Stimulated activated CD8-positive, alpha-beta memory T cell treated with anti-CD3 and anti-CD28 coated beads, Interleukin-4, amount 100 ng/mL, for 1 hour (primary cell): Measurements from ENCODE around the gene ZNF598.
"Not testable (repeated sequence)": the region's sequence is repeated elsewhere in the genome, so short reads cannot be mapped to it uniquely, and the experiment has no call there.

Source experiments
- DNase-seq, 2 donors: peaks; one replicate each; pipeline ENCODE4 v3.0.0-alpha.2; 2020; ENCODE audit warnings: low read depth in 2 of 2, low spot score in 1 of 2

ZNF598 gene

GRCh38 chr16:1977875-1978268 is 31.7 kb downstream of the ZNF598 start:
- DNase-seq, result no peak

GRCh38 chr16:1976951-1977874 is 32.4 kb downstream of the ZNF598 start:
- DNase-seq, result no peak

GRCh38 chr16:1976216-1976520 is 33.5 kb downstream of the ZNF598 start:
- no peak for DNase-seq

GRCh38 chr16:1975432-1976215 is 34.0 kb downstream of the ZNF598 start:
- no peak for DNase-seq

- no peak for DNase-seq
Measured at GRCh38 chr16:1974157-1975070, 35.2 kb downstream of the ZNF598 start.

- DNase-seq, result no peak
Measured at GRCh38 chr16:1973461-1974156, 36.0 kb downstream of the ZNF598 start.

GRCh38 chr16:1972490-1972877 is 37.1 kb downstream of the ZNF598 start:
- DNase-seq, result no peak

GRCh38 chr16:1971796-1972489 is 37.7 kb downstream of the ZNF598 start, which contains the start of gene TBL3:
TBL3 (plus strand) TSS chr16:1972053; CDS start chr16:1972165, 112 bp downstream.
- DNase-seq, result peak; percentile 92 to 93

- DNase-seq, result no peak
Measured at GRCh38 chr16:1968146-1968953, 41.3 kb downstream of the ZNF598 start.

- DNase-seq, result no peak
Measured at GRCh38 chr16:1966460-1966859, 43.2 kb downstream of the ZNF598 start, which contains the start of gene RNF151. RNF151 (plus strand) TSS chr16:1966856; CDS start chr16:1966882, 26 bp downstream.

- DNase-seq, result no peak
Measured at GRCh38 chr16:1965396-1966001, 44.1 kb downstream of the ZNF598 start.

- peak; percentile 92 to 95 for DNase-seq
Measured at GRCh38 chr16:1964506-1965395, 44.9 kb downstream of the ZNF598 start, which contains the start of gene RPS2. RPS2 (minus strand) TSS chr16:1964826; CDS start chr16:1964625, 201 bp downstream.

- DNase-seq, result peak in 1 of 2 donors; percentile 16
Measured at GRCh38 chr16:1963806-1964505, 45.7 kb downstream of the ZNF598 start.

- DNase-seq, result not testable (repeated sequence)
Measured at GRCh38 chr16:1962161-1963153, 47.2 kb downstream of the ZNF598 start.

GRCh38 chr16:1961651-1962067 is 48.0 kb downstream of the ZNF598 start:
- DNase-seq, result no peak
